GM21360 (cell line): ENCODE results near the gene IRF8.
"Not testable (repeated sequence)": the region's sequence is repeated elsewhere in the genome, so short reads cannot be mapped to it uniquely, and the experiment has no call there.

Source experiments
- ATAC-seq: cut with Tn5 transposase; IDR thresholded peaks from one replicate; pipeline ENCODE4 v1.9.1; 2021; ENCODE audit warnings: mild to moderate bottlenecking, moderate library complexity; ENCODE audit not compliant: unreplicated experiment

IRF8 gene

GRCh38 chr16:85929259-85929721 is 30.3 kb downstream of the IRF8 start:
- ATAC-seq, result no peak

GRCh38 chr16:85930301-85930700 is 31.3 kb downstream of the IRF8 start:
- no peak for ATAC-seq

GRCh38 chr16:85931596-85932402 is 32.8 kb downstream of the IRF8 start:
- no peak for ATAC-seq

GRCh38 chr16:85934210-85934609 is 35.2 kb downstream of the IRF8 start:
- ATAC-seq, result no peak

- ATAC-seq, result peak; percentile 25
These were observed 36.5 kb downstream of the IRF8 start for GRCh38 chr16:85935391-85935973.

- peak; percentile 57 for ATAC-seq
These were observed 37.2 kb downstream of the IRF8 start for GRCh38 chr16:85935974-85936760.

- peak; percentile 7 for ATAC-seq
These were observed 37.9 kb downstream of the IRF8 start for GRCh38 chr16:85936816-85937215.

GRCh38 chr16:85940214-85940613 is 41.3 kb downstream of the IRF8 start:
- no peak for ATAC-seq

- ATAC-seq, result no peak
These were observed 43.1 kb downstream of the IRF8 start for GRCh38 chr16:85941863-85942644.

GRCh38 chr16:85942659-85943058 is 43.7 kb downstream of the IRF8 start:
- not testable (repeated sequence) for ATAC-seq

GRCh38 chr16:85943711-85944110 is 44.7 kb downstream of the IRF8 start:
- ATAC-seq, result no peak

- no peak for ATAC-seq
These were observed 45.8 kb downstream of the IRF8 start for GRCh38 chr16:85944572-85945423.

- ATAC-seq, result no peak
These were observed 46.4 kb downstream of the IRF8 start for GRCh38 chr16:85945424-85945751.

GRCh38 chr16:85946541-85947124 is 47.7 kb downstream of the IRF8 start:
- no peak for ATAC-seq

GRCh38 chr16:85947230-85948137 is 48.5 kb downstream of the IRF8 start:
- ATAC-seq, result no peak

GRCh38 chr16:85948138-85948509 is 49.2 kb downstream of the IRF8 start:
- no peak for ATAC-seq

- ATAC-seq, result no peak
These were observed 49.8 kb downstream of the IRF8 start for GRCh38 chr16:85948616-85949265.
